HCT116 (cell line): ENCODE measurements around the gene SOD3. TPM values are rescaled to one million over a fixed set of nuclear protein-coding genes. Genes with fewer than 3 reads are reported as not detected.

Experiments
- ATAC-seq: fragments of 200-7000 bp; cut with Tn5 transposase; 2 replicates; pipeline ENCODE4 v1.9.1; 2020; ENCODE audit warnings: mild to moderate bottlenecking, moderate library complexity
- BruUV-seq: library from RNA; stranded (reverse); fragments of 400-500 nt; replicated peaks from 2 replicates; lab custom pipeline; 2021; lab: Mats Ljungman, UMichigan
- CTCF ChIA-PET: fragments of 300-600 bp; sonication (Branson Sonifier 250); formaldehyde crosslinking; loops from one replicate; lab custom pipeline; 2021; ENCODE audit warnings: antibody characterized with exemption; lab: Charles Lee
- POLR2A ChIA-PET: fragments of 300-600, 350-600 bp; sonication (Branson Sonifier 250); formaldehyde crosslinking; loops from one replicate; lab custom pipeline; 2021; ENCODE audit warnings: antibody characterized with exemption; lab: Charles Lee
- RAD21 ChIA-PET, 2 experiments: fragments of 300-600 bp; sonication (Branson Sonifier 250); formaldehyde crosslinking; loops; one replicate each; lab custom pipeline; 2023; ENCODE audit warnings: low total read pairs in 2 of 2; ENCODE audit not compliant: uncharacterized antibody in 2 of 2, unreplicated experiment in 2 of 2, low non-redundant PET in 1 of 2; lab: Charles Lee
- DNase-seq: peaks from one replicate; pipeline ENCODE4 v3.0.0-alpha.2; 2010; ENCODE audit warnings: low read depth, low spot score
- H2AFZ ChIP-seq: fragments of 200-600 bp; shearing (Covaris generic), sonication (generic); 2 replicates; pipeline ENCODE4 v1.6.1; 2017; ENCODE audit warnings: low read depth, mixed run types, mixed read lengths, antibody characterized with exemption, low read length; ENCODE audit not compliant: poor library complexity, severe bottlenecking
- H3K27ac ChIP-seq: 2 replicates; pipeline ENCODE4 v1.5.1; 2012; ENCODE audit warnings: low read depth, low read length
- H3K27me3 ChIP-seq: fragments of 200-600 bp; sonication (generic); 2 replicates; pipeline ENCODE4 v1.6.1; 2016; ENCODE audit warnings: mixed run types, low read length, mixed read lengths; ENCODE audit not compliant: insufficient read depth
- H3K36me3 ChIP-seq, 2 experiments: fragments of 200-500 bp in 1 of 2; fragments of 200-600 bp in 1 of 2; sonication (Bioruptor generic) in 1 of 2; sonication (generic) in 1 of 2; 2 replicates each; pipeline versions ENCODE4 v1.5.1 to v1.6.1; 2014 to 2016; ENCODE audit warnings: low read length in 2 of 2, inconsistent platforms in 1 of 2, mixed read lengths in 1 of 2, mixed run types in 1 of 2; ENCODE audit not compliant: insufficient read depth in 2 of 2, control insufficient read depth in 1 of 2
- H3K4me1 ChIP-seq, 2 experiments: fragments of 200-600 bp in 1 of 2; sonication (generic) in 1 of 2; 2 replicates each; pipeline versions ENCODE4 v1.5.1 to v1.6.1; 2012 to 2017; ENCODE audit warnings: low read length in 2 of 2, inconsistent platforms in 1 of 2, mild to moderate bottlenecking in 1 of 2, mixed read lengths in 1 of 2, mixed run types in 1 of 2, moderate library complexity in 1 of 2; ENCODE audit not compliant: insufficient read depth in 2 of 2, control insufficient read depth in 1 of 2
- H3K4me2 ChIP-seq: fragments of 200-600 bp; sonication (generic); 2 replicates; pipeline ENCODE4 v1.6.1; 2017; ENCODE audit warnings: mixed run types, low read length, mixed read lengths
- H3K4me3 ChIP-seq, 2 experiments: fragments of 200-600 bp in 1 of 2; sonication (generic) in 1 of 2; replicated peaks in 1 of 2; 2 replicates each; pipeline ENCODE4 v1.5.1; 2011 to 2016; ENCODE audit warnings: low read length in 2 of 2, control low read depth in 1 of 2, low read depth in 1 of 2, mild to moderate bottlenecking in 1 of 2, mixed read lengths in 1 of 2, mixed run types in 1 of 2
- H3K79me2 ChIP-seq: fragments of 200-600 bp; sonication (generic); 2 replicates; pipeline ENCODE4 v1.6.1; 2017; ENCODE audit warnings: mild to moderate bottlenecking, mixed run types, low read length, moderate library complexity, mixed read lengths; ENCODE audit not compliant: insufficient read depth
- H3K9ac ChIP-seq: fragments of 200-600 bp; sonication (generic); 2 replicates; pipeline ENCODE4 v1.6.1; 2016; ENCODE audit warnings: low read length, mixed read lengths
- H3K9me2 ChIP-seq: fragments of 200-600 bp; sonication (generic), shearing (Covaris generic); 2 replicates; pipeline ENCODE4 v1.6.1; 2017; ENCODE audit warnings: mixed run types, mild to moderate bottlenecking, moderate library complexity; ENCODE audit not compliant: insufficient read depth
- H3K9me3 ChIP-seq, 2 experiments: fragments of 200-500 bp in 1 of 2; fragments of 200-600 bp in 1 of 2; sonication (Bioruptor generic) in 1 of 2; sonication (generic) in 1 of 2; 2 replicates each; pipeline ENCODE4 v1.6.1; 2014 to 2017; ENCODE audit warnings: low read length in 2 of 2, mixed read lengths in 2 of 2, inconsistent platforms in 1 of 2, low read depth in 1 of 2, mild to moderate bottlenecking in 1 of 2, mixed run types in 1 of 2, moderate library complexity in 1 of 2; ENCODE audit not compliant: control insufficient read depth in 1 of 2, insufficient read depth in 1 of 2
- H4K20me1 ChIP-seq: fragments of 200-600 bp; sonication (generic), shearing (Covaris generic); 2 replicates; pipeline ENCODE4 v1.6.1; 2017; ENCODE audit warnings: mixed run types, mild to moderate bottlenecking, moderate library complexity; ENCODE audit not compliant: insufficient read depth
- ATF3 ChIP-seq: IDR thresholded peaks from 2 replicates; pipeline ENCODE4 v1.6.1; 2012
- CBX3 ChIP-seq: IDR thresholded peaks from 2 replicates; pipeline ENCODE4 v1.6.1; 2012; ENCODE audit warnings: low read depth
- ELF1 ChIP-seq: IDR thresholded peaks from 2 replicates; pipeline ENCODE4 v1.6.1; 2012; ENCODE audit warnings: low read depth, borderline replicate concordance
- EZH2 ChIP-seq: fragments of 200-600 bp; sonication (generic); IDR thresholded peaks from 2 replicates; pipeline ENCODE4 v1.6.1; 2017; ENCODE audit warnings: antibody characterized with exemption, mixed run types
- FOSL1 ChIP-seq: IDR thresholded peaks from 2 replicates; pipeline ENCODE4 v1.6.1; 2012; ENCODE audit warnings: low read depth
- JUND ChIP-seq: IDR thresholded peaks from 2 replicates; pipeline ENCODE4 v1.6.1; 2012
- POLR2AphosphoS5 ChIP-seq: IDR thresholded peaks from 2 replicates; pipeline ENCODE4 v1.6.1; 2011; ENCODE audit warnings: mild to moderate bottlenecking, low read depth, low read length, moderate library complexity
- SIN3A ChIP-seq: IDR thresholded peaks from 2 replicates; pipeline ENCODE4 v1.6.1; 2012; ENCODE audit warnings: low read depth
- SP1 ChIP-seq: IDR thresholded peaks from 2 replicates; pipeline ENCODE4 v1.6.1; 2012; ENCODE audit warnings: low read depth
- TCF7L2 ChIP-seq: IDR thresholded peaks from 2 replicates; pipeline ENCODE4 v1.7.0; 2011; ENCODE audit warnings: borderline replicate concordance, inconsistent platforms; ENCODE audit not compliant: insufficient read depth, insufficient read length; ENCODE audit errors: extremely low read depth
- YY1 ChIP-seq: IDR thresholded peaks from 2 replicates; pipeline ENCODE4 v1.6.1; 2011; ENCODE audit warnings: low read length, low read depth, moderate library complexity, mild to moderate bottlenecking; ENCODE audit not compliant: insufficient replicate concordance; ENCODE audit errors: extremely low read depth
- ZNF274 ChIP-seq: fragments of 200-500 bp; sonication (Bioruptor generic); IDR thresholded peaks from 2 replicates; pipeline ENCODE4 v1.6.1; 2014; ENCODE audit warnings: mild to moderate bottlenecking, low read depth, low read length, inconsistent platforms
- intact Hi-C: fragments of 100-400 bp; cut with micrococcal nuclease; formaldehyde crosslinking; loops from 2 replicates; pipeline ENCODE4 v1.10.0; 2022
- total RNA-seq: library from RNA; stranded (reverse); gene quantifications from one replicate; pipeline ENCODE4 v1.2.1, GENCODE V29; 2021; ENCODE audit not compliant: unreplicated experiment

Gene SOD3
- total RNA-seq, 1 experiment from 2014 or later: 0.25 TPM

GRCh38 chr4:24775032-24775605 is 20.3 kb upstream of the SOD3 start:
- Histone ChIP-seq H3K9me3 (no peaks in the 10 kb centered on the region), H3K9me2 (no peaks in the 10 kb centered on the region), H3K4me3 (no peak overlapping the region), H3K4me2 (no peak overlapping the region), H3K27me3 (peaks cover 3% of the 10 kb centered on the region; the same call in 1 of the 2 replicates), H3K36me3 (no peaks in the 10 kb centered on the region), H3K27ac (no peak overlapping the region), H3K79me2 (no peaks in the 10 kb centered on the region), H4K20me1 (no peaks in the 10 kb centered on the region), H3K9ac (no peak overlapping the region), H2AFZ (no peak overlapping the region), H3K4me1 (peaks cover 0 to 8% of the 10 kb centered on the region in 2 experiments; a peak in 2 of 4 replicates)
- TF ChIP-seq ATF3 (no peak), SP1 (no peak), TCF7L2 (no peak), ELF1 (no peak), JUND (no peak), SIN3A (no peak), ZNF274 (no peak), FOSL1 (no peak), CBX3 (no peak), POLR2AphosphoS5 (no peak), YY1 (no peak), EZH2 (no peak)
- CTCF ChIA-PET: no interaction called here
- DNase-seq: no peak
- BruUV-seq: no TSS peak
- RAD21 ChIA-PET: no interaction called here
- POLR2A ChIA-PET: no interaction called here
- intact Hi-C loops: no loop called here
- ATAC-seq: no peak
